PC-9 (cell line): ENCODE results near the gene CLCN3.

Experiments
- EZH2 ChIP-seq: fragments of 200-600 bp; sonication (generic); IDR thresholded peaks from 2 replicates; pipeline ENCODE4 v1.8.0; 2017; ENCODE audit warnings: antibody characterized with exemption, low read depth
- TF ChIP-seq, protein P1 (sequence below): fragments of 200-600 bp; sonication (generic); conservative IDR thresholded peaks from 2 replicates; pipeline ENCODE4 v1.6.1; 2017; ENCODE audit warnings: mixed run types, antibody characterized with exemption, mild to moderate bottlenecking, moderate library complexity

DNA sequence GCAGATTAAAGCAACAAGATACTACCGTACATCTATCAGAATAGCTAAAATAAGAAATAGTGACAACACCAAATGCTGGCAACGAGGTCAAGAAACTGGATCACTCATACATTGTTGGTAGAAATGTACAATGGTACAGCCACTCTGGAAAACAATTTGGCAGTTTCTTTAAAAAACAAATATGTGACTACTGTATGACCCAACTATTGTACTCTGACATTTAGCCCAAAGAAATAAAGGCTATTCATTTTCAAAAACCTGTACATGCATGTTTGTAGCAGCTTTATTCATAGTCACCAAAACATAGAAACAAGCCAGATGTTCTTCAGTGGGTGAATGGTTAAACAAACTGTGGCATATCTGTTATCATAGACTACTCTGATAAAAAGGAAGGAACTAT lies 8.2 kb downstream of the CLCN3 start:
- TF ChIP-seq, protein P1, sequence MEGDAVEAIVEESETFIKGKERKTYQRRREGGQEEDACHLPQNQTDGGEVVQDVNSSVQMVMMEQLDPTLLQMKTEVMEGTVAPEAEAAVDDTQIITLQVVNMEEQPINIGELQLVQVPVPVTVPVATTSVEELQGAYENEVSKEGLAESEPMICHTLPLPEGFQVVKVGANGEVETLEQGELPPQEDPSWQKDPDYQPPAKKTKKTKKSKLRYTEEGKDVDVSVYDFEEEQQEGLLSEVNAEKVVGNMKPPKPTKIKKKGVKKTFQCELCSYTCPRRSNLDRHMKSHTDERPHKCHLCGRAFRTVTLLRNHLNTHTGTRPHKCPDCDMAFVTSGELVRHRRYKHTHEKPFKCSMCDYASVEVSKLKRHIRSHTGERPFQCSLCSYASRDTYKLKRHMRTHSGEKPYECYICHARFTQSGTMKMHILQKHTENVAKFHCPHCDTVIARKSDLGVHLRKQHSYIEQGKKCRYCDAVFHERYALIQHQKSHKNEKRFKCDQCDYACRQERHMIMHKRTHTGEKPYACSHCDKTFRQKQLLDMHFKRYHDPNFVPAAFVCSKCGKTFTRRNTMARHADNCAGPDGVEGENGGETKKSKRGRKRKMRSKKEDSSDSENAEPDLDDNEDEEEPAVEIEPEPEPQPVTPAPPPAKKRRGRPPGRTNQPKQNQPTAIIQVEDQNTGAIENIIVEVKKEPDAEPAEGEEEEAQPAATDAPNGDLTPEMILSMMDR = no peak
- no peak for TF ChIP-seq EZH2
